Amygdala (tissue), 56 donors: Measurements from ENCODE around the gene ABCA4.

Source experiments
- DNase-seq, 56 donors: peaks; one replicate each; lab custom pipeline; 2025; lab: John Stamatoyannopoulos, UW

The ABCA4 gene

GRCh38 chr1:94105581-94105952, 15.4 kb downstream of the ABCA4 start:
- DNase-seq, result no peak

GRCh38 chr1:94104776-94105580, 16.0 kb downstream of the ABCA4 start:
- DNase-seq, result no peak

DNA sequence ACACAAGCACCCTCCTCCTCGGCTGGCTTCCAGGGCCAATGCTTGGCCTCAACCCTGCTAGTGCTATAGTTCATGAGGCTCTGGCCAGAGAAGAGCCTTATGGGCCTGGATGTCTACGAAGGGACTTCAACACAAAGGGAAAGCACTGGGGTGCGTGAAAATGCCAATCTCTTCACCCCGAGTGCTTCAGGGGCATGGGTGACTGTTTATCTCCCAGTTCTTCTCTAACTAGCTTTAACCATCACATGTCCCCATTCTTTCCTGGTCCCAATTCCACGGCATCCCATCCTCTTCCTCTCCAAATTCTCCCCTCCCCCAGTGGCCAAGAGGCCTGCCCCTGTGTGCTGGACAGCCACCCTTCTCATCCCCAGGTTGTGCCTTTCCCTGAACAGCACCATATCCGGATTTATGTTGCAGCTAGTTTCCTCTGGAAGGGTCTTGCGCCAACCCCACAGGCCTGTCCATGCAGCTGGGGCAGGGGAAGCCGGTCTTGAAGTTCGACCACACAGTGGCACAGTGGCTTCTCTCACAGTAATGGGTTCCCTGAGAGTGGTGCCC, 16.7 kb downstream of the ABCA4 start:
- no peak for DNase-seq

DNA sequence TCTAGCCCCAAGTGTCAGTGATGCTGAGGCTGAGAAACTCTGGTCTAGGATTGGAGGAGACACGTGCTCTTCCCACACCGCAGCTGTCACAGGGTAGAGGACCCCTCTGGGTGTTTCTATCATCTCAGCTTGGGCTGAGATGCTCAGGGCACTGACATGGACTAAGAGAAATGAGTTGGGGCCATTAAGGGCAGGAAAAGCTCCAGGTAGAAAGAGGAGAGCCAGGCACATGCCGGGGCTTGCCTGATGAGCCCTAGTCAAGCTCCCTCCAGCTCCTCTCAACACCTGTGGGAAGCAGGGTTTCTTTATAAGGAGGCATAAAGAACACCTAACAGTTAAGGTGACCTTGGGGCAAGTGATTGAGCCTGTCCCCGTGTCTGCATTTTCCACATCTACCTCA, 17.3 kb downstream of the ABCA4 start:
- no peak for DNase-seq

DNA sequence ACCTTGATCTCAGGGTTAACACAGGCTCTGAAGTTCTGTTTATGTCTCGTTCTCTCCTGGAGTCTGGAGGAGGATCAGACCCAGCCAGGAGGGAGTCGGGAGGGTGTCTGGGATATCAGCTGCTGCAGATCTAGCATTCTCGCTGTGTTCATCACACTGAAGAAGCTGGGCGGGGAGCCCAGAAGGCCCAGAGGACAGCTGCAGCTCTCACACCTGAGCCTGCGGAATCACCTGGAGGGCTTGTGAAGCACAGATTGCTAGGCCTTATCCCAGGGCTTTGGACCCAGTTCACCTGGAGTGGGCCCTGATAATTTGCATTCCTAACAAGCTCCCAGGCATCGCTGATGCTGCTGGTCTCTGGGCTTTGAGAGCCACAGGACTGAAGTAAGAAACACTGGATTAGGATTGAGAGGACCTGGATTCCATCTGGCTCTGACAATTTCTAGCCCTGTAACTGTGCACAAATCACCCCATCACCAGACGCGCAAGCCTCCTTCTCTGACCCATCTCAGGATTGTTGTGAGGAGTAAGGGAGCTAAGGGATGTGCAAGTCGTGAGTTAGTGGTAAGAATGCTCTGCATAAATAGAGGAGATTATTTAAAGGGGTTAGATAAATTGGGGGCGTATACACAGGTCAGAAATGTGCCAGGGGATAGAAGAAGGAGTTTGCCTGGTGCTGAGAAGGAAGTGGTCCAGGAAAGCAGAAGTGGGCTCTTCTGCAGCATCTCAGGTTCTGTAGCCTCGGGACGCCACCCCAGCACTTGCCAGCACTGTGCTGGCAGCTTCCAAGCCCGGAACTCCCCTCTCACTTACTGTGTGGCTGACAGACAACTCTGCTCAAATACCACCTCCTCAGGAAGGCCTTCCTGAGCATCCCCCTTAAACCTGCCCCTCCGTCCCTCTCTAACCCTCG, 19.1 kb downstream of the ABCA4 start:
- no peak for DNase-seq

- no peak for DNase-seq
Observed at GRCh38 chr1:94100785-94101612, 19.9 kb downstream of the ABCA4 start.

GRCh38 chr1:94100129-94100784, 20.7 kb downstream of the ABCA4 start:
- no peak for DNase-seq

DNA sequence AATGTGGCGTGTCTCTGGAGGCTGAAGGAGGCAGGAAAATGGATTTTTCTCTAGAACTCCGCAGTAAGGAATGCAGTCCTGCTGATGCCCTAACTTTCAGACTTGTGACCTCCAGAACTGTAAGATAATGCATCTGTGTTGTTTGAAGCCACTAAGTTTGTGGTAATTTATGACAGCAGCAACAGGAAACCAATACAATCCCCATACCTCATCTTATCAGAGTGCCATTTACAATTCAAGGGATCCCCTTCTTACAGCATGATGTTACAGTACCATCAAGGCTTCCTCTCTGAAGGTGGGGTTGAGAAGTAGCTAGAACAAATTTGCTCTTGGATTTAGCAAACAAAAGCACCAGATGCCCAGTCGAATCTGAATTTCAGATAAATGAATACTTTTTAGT, 21.6 kb downstream of the ABCA4 start:
- DNase-seq, result no peak

- no peak for DNase-seq
Observed at GRCh38 chr1:94098585-94099111, 22.3 kb downstream of the ABCA4 start.

GRCh38 chr1:94096797-94097549, 24.0 kb downstream of the ABCA4 start:
- no peak for DNase-seq

DNA sequence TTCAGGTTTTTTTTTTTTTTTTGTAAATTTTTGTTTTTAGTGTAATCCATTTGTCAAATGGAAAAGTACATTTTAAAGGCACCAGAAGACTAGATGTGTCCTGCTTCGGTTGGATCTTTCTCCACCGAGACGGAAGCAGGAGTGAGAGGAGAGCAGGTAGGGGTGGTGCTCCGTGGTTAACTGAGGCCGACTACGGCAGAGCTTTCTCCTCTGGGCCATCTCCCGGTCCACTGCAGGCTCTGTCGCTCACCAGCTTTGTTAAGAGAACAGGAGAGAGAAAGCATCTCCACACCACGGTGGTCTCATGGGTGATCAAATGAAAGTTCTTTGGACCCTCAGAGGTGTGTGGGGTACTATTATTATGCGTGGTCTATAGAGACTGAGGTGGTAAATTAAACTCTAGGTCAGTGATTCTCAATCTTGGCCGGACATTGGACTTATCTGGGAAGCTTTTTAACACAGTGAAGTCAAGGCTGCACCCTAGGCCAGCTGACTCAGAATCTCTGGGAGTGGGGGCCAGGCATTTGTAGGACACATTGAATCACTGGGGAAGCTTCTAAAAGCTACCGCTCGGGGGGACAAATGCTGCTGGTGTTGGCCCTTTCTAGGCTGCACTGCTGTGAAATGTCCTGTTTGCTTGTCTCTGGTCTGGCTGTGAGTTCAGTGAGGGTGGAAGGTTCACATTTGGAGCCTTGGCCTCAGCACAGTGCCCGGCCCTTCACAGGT, 25.0 kb downstream of the ABCA4 start:
- DNase-seq, result no peak

DNA sequence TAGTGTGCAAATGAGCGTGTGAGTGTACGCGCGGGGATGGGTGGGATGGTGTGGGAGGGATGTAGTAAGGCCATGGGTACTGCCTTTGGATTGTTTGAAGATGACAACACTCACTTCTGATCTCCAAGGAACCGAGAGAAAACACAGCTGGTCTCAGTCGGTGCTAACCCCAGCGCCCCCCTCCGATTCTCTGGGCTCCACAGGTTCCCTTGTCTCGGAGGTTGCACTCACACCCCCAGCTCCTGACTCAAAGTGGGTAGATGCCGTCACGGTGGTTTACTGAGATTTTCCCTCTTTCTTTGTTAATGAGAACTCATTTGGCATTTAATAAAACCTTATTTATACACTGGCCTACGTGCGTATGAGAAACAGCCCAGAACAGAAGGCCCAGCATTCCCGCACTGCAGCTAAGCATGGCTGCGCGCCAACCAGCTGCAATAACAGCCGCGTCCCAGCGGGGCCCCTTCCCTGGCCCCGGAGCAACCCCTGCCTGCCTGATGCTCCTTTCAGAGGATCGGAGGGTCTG, 25.8 kb downstream of the ABCA4 start:
- peak in 32 of 56 donors; percentile 11 to 70 (median 39) for DNase-seq

GRCh38 chr1:94094469-94095111, 26.4 kb downstream of the ABCA4 start:
- DNase-seq, result peak in 45 of 56 donors; percentile 6 to 79 (median 41)

- DNase-seq, result peak in 1 of 56 donors; percentile 53
Observed at GRCh38 chr1:94093996-94094395, 27.0 kb downstream of the ABCA4 start.

- no peak for DNase-seq
Observed at GRCh38 chr1:94093396-94093795, 27.6 kb downstream of the ABCA4 start.

DNA sequence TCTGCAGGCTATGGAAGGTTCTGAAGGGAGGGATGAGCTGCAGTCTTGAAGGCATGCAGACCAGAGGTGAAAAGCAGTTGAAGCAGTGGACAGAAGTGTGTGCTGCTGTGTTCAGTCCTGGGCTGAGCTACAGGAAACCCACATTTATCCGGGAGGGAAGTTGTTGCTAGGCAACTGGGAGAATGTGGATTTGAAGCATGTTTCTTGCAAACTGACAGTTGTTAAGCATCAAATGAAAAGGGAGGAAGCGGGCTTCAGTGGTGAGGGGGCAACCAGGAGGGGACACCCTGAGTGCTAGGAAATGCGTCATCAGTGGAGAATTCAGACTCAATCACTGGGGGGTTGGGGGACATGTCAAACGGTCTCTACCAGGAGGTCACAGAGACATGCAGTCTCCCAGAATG, 28.7 kb downstream of the ABCA4 start:
- peak in 15 of 56 donors; percentile 10 to 38 (median 19) for DNase-seq

DNA sequence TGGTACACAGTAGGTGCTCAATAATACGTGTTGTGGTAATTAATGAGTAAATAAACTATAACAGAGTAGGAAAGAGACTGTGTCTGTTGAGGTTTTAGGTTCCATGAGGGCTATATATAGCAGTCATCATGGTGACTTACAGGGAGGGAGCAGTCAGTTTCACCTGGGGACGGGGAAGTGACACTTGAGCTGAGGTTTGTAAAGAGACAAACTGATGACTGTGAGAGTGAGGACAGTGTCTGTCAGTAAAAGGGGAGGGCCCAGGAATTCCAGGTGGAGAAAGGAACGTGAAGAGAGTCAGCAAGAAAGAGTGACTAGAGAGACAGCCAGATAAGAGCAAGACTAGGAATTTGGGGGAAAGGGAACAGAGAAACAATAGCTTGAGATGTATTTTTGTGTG, 30.2 kb downstream of the ABCA4 start:
- no peak for DNase-seq
